A673 (cell line): Measurements from ENCODE around the gene LRRC37A3.
"Not testable (repeated sequence)": the region's sequence is repeated elsewhere in the genome, so short reads cannot be mapped to it uniquely, and the experiment has no call there.

ENCODE experiments used
- EZH2 ChIP-seq: fragments of 200-600 bp; sonication (generic); IDR thresholded peaks from 2 replicates; pipeline ENCODE4 v1.6.1; 2017; ENCODE audit warnings: borderline replicate concordance, low read depth, mild to moderate bottlenecking, mixed read lengths, antibody characterized with exemption, low read length; ENCODE audit not compliant: poor library complexity, severe bottlenecking
- TF ChIP-seq, protein P1 (sequence below): fragments of 300-800, 200-600 bp; sonication (generic); conservative IDR thresholded peaks from 2 replicates; pipeline ENCODE4 v1.5.1; 2017; ENCODE audit warnings: low read depth, mild to moderate bottlenecking, antibody characterized with exemption, low read length, moderate library complexity, mixed read lengths

DNA sequence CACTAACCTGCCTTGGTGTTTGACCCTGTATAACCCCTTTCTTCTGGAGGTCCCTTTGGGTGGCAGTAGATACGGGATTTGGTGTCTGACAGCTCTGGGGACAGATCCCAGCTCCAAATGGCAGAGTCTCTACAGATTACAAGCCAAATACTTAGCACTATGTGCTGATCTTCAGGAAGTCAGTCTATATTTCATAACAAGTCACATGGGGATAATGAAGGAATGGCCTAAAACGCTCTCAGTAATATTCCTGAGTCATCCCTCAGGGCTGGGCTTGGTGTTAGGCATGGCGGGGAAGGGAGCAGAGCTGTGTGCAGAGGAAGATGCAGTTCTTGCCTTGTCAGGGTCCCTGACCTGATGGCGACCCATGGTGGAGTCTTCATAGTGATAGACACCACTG is 72.4 kb downstream of the LRRC37A3 start:
- TF ChIP-seq, protein P1, sequence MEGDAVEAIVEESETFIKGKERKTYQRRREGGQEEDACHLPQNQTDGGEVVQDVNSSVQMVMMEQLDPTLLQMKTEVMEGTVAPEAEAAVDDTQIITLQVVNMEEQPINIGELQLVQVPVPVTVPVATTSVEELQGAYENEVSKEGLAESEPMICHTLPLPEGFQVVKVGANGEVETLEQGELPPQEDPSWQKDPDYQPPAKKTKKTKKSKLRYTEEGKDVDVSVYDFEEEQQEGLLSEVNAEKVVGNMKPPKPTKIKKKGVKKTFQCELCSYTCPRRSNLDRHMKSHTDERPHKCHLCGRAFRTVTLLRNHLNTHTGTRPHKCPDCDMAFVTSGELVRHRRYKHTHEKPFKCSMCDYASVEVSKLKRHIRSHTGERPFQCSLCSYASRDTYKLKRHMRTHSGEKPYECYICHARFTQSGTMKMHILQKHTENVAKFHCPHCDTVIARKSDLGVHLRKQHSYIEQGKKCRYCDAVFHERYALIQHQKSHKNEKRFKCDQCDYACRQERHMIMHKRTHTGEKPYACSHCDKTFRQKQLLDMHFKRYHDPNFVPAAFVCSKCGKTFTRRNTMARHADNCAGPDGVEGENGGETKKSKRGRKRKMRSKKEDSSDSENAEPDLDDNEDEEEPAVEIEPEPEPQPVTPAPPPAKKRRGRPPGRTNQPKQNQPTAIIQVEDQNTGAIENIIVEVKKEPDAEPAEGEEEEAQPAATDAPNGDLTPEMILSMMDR = not testable (repeated sequence)
- TF ChIP-seq EZH2 = not testable (repeated sequence)
